ENCODE data around the gene SIT1. TPM values are rescaled to one million over a fixed set of nuclear protein-coding genes. Genes with fewer than 3 reads are reported as not detected.

SIT1 gene
- total RNA-seq, 1 donor from 2014 or later = not detected

GRCh38 chr9:35691757-35692301 is 41.1 kb upstream of the SIT1 start:
- Mint-ChIP-seq H3K4me1 (ENCODE audit: low read depth, unreplicated experiment) (peaks cover 10% of the 10 kb centered on the region), H3K27me3 (ENCODE audit: low read depth, unreplicated experiment) (no peaks in the 10 kb centered on the region), H3K4me3 (ENCODE audit: unreplicated experiment) (peak overlapping the region; percentile 85), H3K27ac (ENCODE audit: unreplicated experiment) (peak overlapping the region; percentile 79), H3K9me3 (ENCODE audit: unreplicated experiment) (no peaks in the 10 kb centered on the region), H3K36me3 (ENCODE audit: low read depth, unreplicated experiment) (peaks cover 22% of the 10 kb centered on the region)
- Histone ChIP-seq H3K27me3 (ENCODE audit: insufficient read depth, low read length) (no peaks in the 10 kb centered on the region), H2AFZ (ENCODE audit: low read depth, low read length) (no peak overlapping the region), H3K4me2 (ENCODE audit: low read length) (peak overlapping the region; percentile 100), H3K79me2 (ENCODE audit: insufficient read depth, low read length) (peaks cover 36% of the 10 kb centered on the region), H4K20me1 (ENCODE audit: insufficient read depth, low read length) (peaks cover 42% of the 10 kb centered on the region), H3K4me3 (ENCODE audit: insufficient read depth, low read depth, low read length) (peak overlapping the region; percentile 56), H3K27ac (ENCODE audit: low read depth, low read length) (peak overlapping the region; percentile 78), H3K9me3 (ENCODE audit: insufficient read depth, low read depth, low read length) (no peaks in the 10 kb centered on the region), H3K9ac (ENCODE audit: low read length) (peak overlapping the region; percentile 96), H3K36me3 (ENCODE audit: insufficient read depth, low read length) (peaks cover 28% of the 10 kb centered on the region), H3K4me1 (ENCODE audit: insufficient read depth, low read length) (peaks cover 33% of the 10 kb centered on the region)
- FAIRE-seq = no peak
- TF ChIP-seq EZH2 (IDR thresholded peaks at IDR 0.05; ENCODE audit: insufficient read depth, low read length) (no peak), CTCF (IDR thresholded peaks at IDR 0.05; ENCODE audit: insufficient read depth, low read depth, low read length) (no peak)
- no peak for DNase-seq (ENCODE audit: low read depth)

GRCh38 chr9:35691334-35691650 is 40.6 kb upstream of the SIT1 start:
- FAIRE-seq (no peak), DNase-seq (ENCODE audit: low read depth) (no peak)
- no peak overlapping the region for H2AFZ ChIP-seq (ENCODE audit: low read depth, low read length)
- no peak for TF ChIP-seq EZH2 (IDR thresholded peaks at IDR 0.05; ENCODE audit: insufficient read depth, low read length)
- TF ChIP-seq CTCF (IDR thresholded peaks at IDR 0.05; ENCODE audit: insufficient read depth, low read depth, low read length) = no peak
- Mint-ChIP-seq H3K36me3 (ENCODE audit: low read depth, unreplicated experiment) (peaks cover 19% of the 10 kb centered on the region), H3K27ac (ENCODE audit: unreplicated experiment) (peak overlapping the region; percentile 79), H3K4me1 (ENCODE audit: low read depth, unreplicated experiment) (peaks cover 14% of the 10 kb centered on the region), H3K27me3 (ENCODE audit: low read depth, unreplicated experiment) (no peaks in the 10 kb centered on the region), H3K9me3 (ENCODE audit: unreplicated experiment) (no peaks in the 10 kb centered on the region), H3K4me3 (ENCODE audit: unreplicated experiment) (peak overlapping the region; percentile 85)
- H3K79me2 ChIP-seq (ENCODE audit: insufficient read depth, low read length) = peaks cover 41% of the 10 kb centered on the region
- peak overlapping the region; percentile 96 for H3K9ac ChIP-seq (ENCODE audit: low read length)
- peak overlapping the region; percentile 78 for H3K27ac ChIP-seq (ENCODE audit: low read depth, low read length)
- no peaks in the 10 kb centered on the region for H3K27me3 ChIP-seq (ENCODE audit: insufficient read depth, low read length)
- H3K4me2 ChIP-seq (ENCODE audit: low read length) = peak overlapping the region; percentile 100
- no peaks in the 10 kb centered on the region for H3K9me3 ChIP-seq (ENCODE audit: insufficient read depth, low read depth, low read length)
- peaks cover 42% of the 10 kb centered on the region for H4K20me1 ChIP-seq (ENCODE audit: insufficient read depth, low read length)
- H3K36me3 ChIP-seq (ENCODE audit: insufficient read depth, low read length) = peaks cover 28% of the 10 kb centered on the region
- H3K4me3 ChIP-seq (ENCODE audit: insufficient read depth, low read depth, low read length) = peak overlapping the region; percentile 56
- peaks cover 38% of the 10 kb centered on the region for H3K4me1 ChIP-seq (ENCODE audit: insufficient read depth, low read length)

GRCh38 chr9:35690614-35691333 is 40.0 kb upstream of the SIT1 start:
- peak; percentile 72 for DNase-seq (ENCODE audit: low read depth)
- Mint-ChIP-seq H3K9me3 (ENCODE audit: unreplicated experiment) (no peaks in the 10 kb centered on the region), H3K4me3 (ENCODE audit: unreplicated experiment) (peak overlapping the region; percentile 85), H3K36me3 (ENCODE audit: low read depth, unreplicated experiment) (peaks cover 18% of the 10 kb centered on the region), H3K27me3 (ENCODE audit: low read depth, unreplicated experiment) (no peaks in the 10 kb centered on the region), H3K27ac (ENCODE audit: unreplicated experiment) (peak overlapping the region; percentile 79), H3K4me1 (ENCODE audit: low read depth, unreplicated experiment) (peaks cover 17% of the 10 kb centered on the region)
- Histone ChIP-seq H3K27ac (ENCODE audit: low read depth, low read length) (peak overlapping the region; percentile 78), H3K27me3 (ENCODE audit: insufficient read depth, low read length) (no peaks in the 10 kb centered on the region), H3K79me2 (ENCODE audit: insufficient read depth, low read length) (peaks cover 46% of the 10 kb centered on the region), H2AFZ (ENCODE audit: low read depth, low read length) (no peak overlapping the region), H3K4me1 (ENCODE audit: insufficient read depth, low read length) (peaks cover 36% of the 10 kb centered on the region), H3K36me3 (ENCODE audit: insufficient read depth, low read length) (peaks cover 25% of the 10 kb centered on the region), H3K9me3 (ENCODE audit: insufficient read depth, low read depth, low read length) (no peaks in the 10 kb centered on the region), H3K4me3 (ENCODE audit: insufficient read depth, low read depth, low read length) (peak overlapping the region; percentile 97), H3K4me2 (ENCODE audit: low read length) (peak overlapping the region; percentile 100), H3K9ac (ENCODE audit: low read length) (peak overlapping the region; percentile 96), H4K20me1 (ENCODE audit: insufficient read depth, low read length) (peaks cover 42% of the 10 kb centered on the region)
- FAIRE-seq = no peak
- TF ChIP-seq EZH2 (IDR thresholded peaks at IDR 0.05; ENCODE audit: insufficient read depth, low read length) (no peak), CTCF (IDR thresholded peaks at IDR 0.05; ENCODE audit: insufficient read depth, low read depth, low read length) (no peak)

All from astrocyte (in vitro differentiated cells and primary cell).